Lower leg skin (tissue), 4 donors: ENCODE results near the gene PRRG1. TPM values are rescaled to one million over a fixed set of nuclear protein-coding genes. Genes with fewer than 3 reads are reported as not detected.
"Not testable (repeated sequence)": the region's sequence is repeated elsewhere in the genome, so short reads cannot be mapped to it uniquely, and the experiment has no call there.

Source experiments
- DNase-seq, 2 donors: peaks; one replicate each; pipeline ENCODE4 v3.0.0-alpha.2; 2019; ENCODE audit warnings: low spot score in 2 of 2
- H3K4me3 ChIP-seq: fragments of 200-600 bp; sonication (generic); 2 replicates; pipeline ENCODE4 v1.5.1; 2017; ENCODE audit warnings: mild to moderate bottlenecking, low read depth; ENCODE audit not compliant: poor library complexity, severe bottlenecking
- POLR2A ChIP-seq, 2 donors: fragments of 450-650 bp; IDR thresholded peaks; one replicate each; pipeline ENCODE4 v1.6.1; 2016 to 2017; ENCODE audit warnings: antibody characterized with exemption in 2 of 2, mild to moderate bottlenecking in 1 of 2, moderate library complexity in 1 of 2
- WGBS, 2 donors: methylation state at CpG; one replicate each; pipeline ENCODE4 v1.1.5; 2018; 5-methylcytosine and 5-hydroxymethylcytosine counted together
- intact Hi-C: fragments of 100-400 bp; cut with DNase I; formaldehyde crosslinking; loops from one replicate; pipeline ENCODE4 v1.15.0; 2023; ENCODE audit warnings: low total_unique reads
- total RNA-seq, 4 donors: library from RNA; depleted of rRNA; stranded (reverse); fragments of >200 nt; gene quantifications; one replicate each; pipeline ENCODE4 v1.1.0, GENCODE V29; 2016
- TF ChIP-seq, protein P1 (sequence below), 3 donors: fragments of 450-650 bp; IDR thresholded peaks; one replicate each; pipeline ENCODE4 v1.5.1; 2016; ENCODE audit warnings: antibody characterized with exemption in 3 of 3, mild to moderate bottlenecking in 3 of 3, moderate library complexity in 2 of 3

Gene PRRG1
- total RNA-seq, 4 donors from 2014 or later, result 4.0 to 8.1 (median 6.1) TPM

DNA sequence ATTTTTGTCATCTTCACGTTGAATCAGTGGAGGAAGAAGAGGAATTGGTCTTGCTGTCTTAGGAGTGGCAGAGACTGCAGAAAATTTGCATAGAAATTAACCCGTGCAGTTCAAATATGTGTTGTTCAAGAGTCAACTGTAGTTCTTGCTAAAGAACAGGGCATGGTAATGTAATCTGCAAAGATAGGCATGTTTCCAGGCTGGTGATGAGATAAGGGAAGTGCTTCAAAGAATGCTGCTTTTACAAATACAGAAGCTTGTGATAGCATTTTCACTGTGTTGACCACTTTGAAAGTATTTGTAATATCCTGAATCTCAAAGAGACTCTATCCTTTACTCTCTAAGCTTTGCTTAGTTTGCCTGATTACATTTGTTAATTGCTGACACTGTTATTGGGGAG is 60.1 kb downstream of the PRRG1 start:
- H3K4me3 ChIP-seq, result no peak overlapping the region
- intact Hi-C loops, result no loop called here
- DNase-seq, result no peak
- no peak for TF ChIP-seq POLR2A (IDR thresholded peaks at IDR 0.05)
- TF ChIP-seq, protein P1, sequence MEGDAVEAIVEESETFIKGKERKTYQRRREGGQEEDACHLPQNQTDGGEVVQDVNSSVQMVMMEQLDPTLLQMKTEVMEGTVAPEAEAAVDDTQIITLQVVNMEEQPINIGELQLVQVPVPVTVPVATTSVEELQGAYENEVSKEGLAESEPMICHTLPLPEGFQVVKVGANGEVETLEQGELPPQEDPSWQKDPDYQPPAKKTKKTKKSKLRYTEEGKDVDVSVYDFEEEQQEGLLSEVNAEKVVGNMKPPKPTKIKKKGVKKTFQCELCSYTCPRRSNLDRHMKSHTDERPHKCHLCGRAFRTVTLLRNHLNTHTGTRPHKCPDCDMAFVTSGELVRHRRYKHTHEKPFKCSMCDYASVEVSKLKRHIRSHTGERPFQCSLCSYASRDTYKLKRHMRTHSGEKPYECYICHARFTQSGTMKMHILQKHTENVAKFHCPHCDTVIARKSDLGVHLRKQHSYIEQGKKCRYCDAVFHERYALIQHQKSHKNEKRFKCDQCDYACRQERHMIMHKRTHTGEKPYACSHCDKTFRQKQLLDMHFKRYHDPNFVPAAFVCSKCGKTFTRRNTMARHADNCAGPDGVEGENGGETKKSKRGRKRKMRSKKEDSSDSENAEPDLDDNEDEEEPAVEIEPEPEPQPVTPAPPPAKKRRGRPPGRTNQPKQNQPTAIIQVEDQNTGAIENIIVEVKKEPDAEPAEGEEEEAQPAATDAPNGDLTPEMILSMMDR (IDR thresholded peaks at IDR 0.05), result no peak
- 52 to 72% methylated on average over 2 of the region's 2 CpGs for WGBS, 2 donors

DNA sequence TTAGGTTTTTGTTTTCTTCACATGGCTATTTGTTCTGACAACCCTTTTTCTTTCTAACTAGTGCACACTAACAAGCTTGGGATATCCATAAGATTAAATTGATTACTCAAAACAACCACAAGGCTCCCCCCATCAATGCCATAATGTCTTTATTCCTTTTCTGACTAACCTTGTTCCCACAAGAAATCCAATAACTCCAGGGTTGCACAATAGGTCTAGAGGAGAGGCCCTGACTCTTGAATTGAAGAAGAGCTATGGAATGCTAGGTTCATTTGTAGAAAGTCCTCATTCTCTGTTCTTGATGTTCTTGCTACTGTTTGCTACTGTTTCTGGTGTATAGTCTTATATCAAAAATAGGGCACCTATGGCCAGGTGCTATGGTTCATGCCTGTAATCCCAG is 71.0 kb downstream of the PRRG1 start:
- TF ChIP-seq, protein P1 (IDR thresholded peaks at IDR 0.05), result no peak
- no peak for TF ChIP-seq POLR2A (IDR thresholded peaks at IDR 0.05)
- no peak overlapping the region for H3K4me3 ChIP-seq
- no peak for DNase-seq
- intact Hi-C loops, result no loop called here

DNA sequence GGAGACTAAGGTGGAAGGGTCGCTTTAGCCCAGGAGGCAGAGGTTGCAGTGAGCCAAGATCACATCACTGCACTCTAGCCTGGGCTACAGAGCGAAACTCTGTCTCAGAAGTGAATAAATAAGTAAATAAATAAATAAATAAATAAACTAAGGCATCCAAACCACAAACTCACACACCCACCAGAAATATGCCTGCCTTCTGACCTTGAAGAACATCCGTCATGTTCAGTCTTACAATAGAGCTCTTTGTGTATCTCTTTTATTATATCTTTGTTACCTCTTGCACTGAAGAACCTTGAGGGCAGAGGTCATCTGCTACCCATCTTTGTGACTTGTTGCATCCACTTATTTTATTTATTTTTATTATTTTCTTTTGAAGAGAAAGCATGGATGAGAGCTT is 71.6 kb downstream of the PRRG1 start:
- TF ChIP-seq, protein P1 (IDR thresholded peaks at IDR 0.05), result no peak
- TF ChIP-seq POLR2A (IDR thresholded peaks at IDR 0.05), result no peak
- H3K4me3 ChIP-seq, result no peak overlapping the region
- intact Hi-C loops, result no loop called here
- WGBS, 2 donors, result 74 to 86% methylated on average over 3 of the region's 3 CpGs
- DNase-seq, result no peak

DNA sequence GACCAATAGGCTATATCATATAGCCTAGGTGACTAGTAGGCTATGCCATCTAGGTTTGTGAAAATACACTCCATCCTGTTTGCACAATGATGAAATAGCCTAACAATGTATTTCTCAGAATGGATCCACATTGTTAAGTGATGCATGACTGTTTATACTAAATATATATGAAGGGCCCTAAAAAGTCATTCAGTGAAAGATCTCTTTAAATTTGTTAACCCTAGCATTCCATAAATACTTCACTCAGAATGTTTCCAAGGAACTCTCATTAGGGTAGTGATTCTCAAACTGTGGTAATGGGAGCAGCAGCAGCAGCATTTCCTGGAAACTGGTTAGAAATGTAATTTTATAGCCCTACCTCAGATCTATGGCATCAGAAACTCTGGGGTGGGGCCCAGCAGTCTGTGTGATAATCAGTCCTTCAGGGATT is 74.9 kb downstream of the PRRG1 start:
- H3K4me3 ChIP-seq, result no peak overlapping the region
- DNase-seq, result no peak
- TF ChIP-seq POLR2A (IDR thresholded peaks at IDR 0.05), result no peak
- TF ChIP-seq, protein P1 (IDR thresholded peaks at IDR 0.05), result no peak
- intact Hi-C loops, result no loop called here

DNA sequence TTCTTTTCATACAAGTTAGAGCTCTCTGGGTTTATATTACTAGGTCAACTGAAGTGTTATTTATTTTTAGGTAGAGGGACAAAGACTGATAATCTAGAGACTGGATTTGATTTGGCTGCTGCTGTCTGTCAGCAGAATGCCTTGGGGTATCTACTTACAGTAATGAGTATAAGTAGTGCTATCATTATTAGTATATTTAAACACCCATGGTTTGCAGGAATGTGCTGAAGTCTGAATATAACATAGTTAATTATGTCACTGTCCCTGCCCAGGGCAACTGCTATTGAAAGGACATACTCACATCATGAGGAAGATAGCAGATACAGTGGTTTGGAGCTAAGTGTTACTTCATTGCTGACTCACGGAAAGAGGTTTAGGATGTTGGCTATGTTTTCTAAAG is 76.2 kb downstream of the PRRG1 start:
- no peak overlapping the region for H3K4me3 ChIP-seq
- intact Hi-C loops, result no loop called here
- TF ChIP-seq, protein P1 (IDR thresholded peaks at IDR 0.05), result no peak
- no peak for TF ChIP-seq POLR2A (IDR thresholded peaks at IDR 0.05)
- DNase-seq, result no peak
- WGBS, 2 donors, result 90 to 94% methylated on average over 1 of the region's 1 CpG

DNA sequence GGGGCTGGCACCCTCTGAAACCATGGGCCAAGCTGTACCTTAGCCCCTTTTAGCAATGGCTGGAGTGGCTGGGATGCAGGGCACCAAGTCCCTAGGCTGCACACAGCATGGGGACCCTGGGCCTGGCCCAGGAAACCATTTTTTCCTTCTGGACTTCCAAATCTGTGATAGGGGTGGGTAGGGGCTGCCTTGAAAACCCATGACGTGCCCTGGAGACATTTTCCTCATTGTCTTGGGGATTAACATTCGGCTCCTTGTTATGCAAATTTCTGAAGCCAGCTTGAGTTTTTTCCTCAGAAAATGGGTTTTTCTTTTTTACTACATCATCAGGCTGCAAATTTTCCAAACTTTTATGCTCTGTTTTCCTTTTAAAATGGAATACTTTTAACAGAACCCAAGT is 79.8 kb downstream of the PRRG1 start:
- H3K4me3 ChIP-seq, DNase-seq, intact Hi-C loops: not testable (repeated sequence)
- 49 to 89% methylated on average over 2 of the region's 2 CpGs for WGBS, 2 donors
